Measurements from ENCODE around the gene OPCML. TPM values are rescaled to one million over a fixed set of nuclear protein-coding genes. Genes with fewer than 3 reads are reported as not detected.

The OPCML gene
- total RNA-seq, 1 experiment from 2014 or later = not detected

DNA sequence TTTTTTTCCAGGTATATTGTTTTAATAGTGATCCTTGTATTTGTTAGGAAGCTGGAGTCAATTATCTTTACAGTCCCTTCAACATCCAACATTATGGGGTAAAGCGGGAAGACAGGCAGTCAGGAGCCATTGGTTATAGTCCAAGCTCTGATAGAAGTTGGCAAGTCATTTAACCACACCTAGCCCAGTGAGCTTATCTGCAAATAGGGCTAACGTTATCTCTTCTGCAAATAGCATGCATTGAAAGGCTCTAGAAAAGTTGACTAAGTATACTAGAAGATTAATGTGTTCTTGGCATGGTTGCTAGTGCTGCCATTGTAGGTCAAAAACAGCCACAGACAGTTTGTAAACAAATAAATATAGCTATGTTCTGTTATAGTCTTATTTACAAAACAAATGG is 520.7 kb downstream of the OPCML start:
- Histone ChIP-seq H3K27me3 (ENCODE audit: insufficient read depth, low read depth) (no peaks in the 10 kb centered on the region; the same call in 1 of the 2 replicates), H3K36me3 (ENCODE audit: low read depth) (no peaks in the 10 kb centered on the region), H3K27ac (no peak overlapping the region), H4K20me1 (ENCODE audit: insufficient read depth) (no peaks in the 10 kb centered on the region), H3K4me2 (no peak overlapping the region), H2AFZ (no peak overlapping the region), H3K79me2 (ENCODE audit: low read depth) (no peaks in the 10 kb centered on the region), H3K9me3 (ENCODE audit: insufficient read depth, low read depth) (no peaks in the 10 kb centered on the region), H3K4me1 (replicated peaks; ENCODE audit: insufficient read depth) (no peaks in the 10 kb centered on the region), H3F3A (ENCODE audit: insufficient read depth, low read depth) (no peaks in the 10 kb centered on the region), H3K4me3 (no peak overlapping the region), H3K9me2 (ENCODE audit: insufficient read depth) (no peaks in the 10 kb centered on the region)
- CTCF ChIA-PET = no interaction called here
- DNase-seq = no peak
- intact Hi-C loops (cut with micrococcal nuclease; ENCODE audit: unreplicated experiment) = no loop called here
- POLR2A ChIA-PET (ENCODE audit: unreplicated experiment) = no interaction called here
- no TSS peak for BruUV-seq (replicated peaks)
- no peak for TF ChIP-seq EZH2 (IDR thresholded peaks at IDR 0.05; ENCODE audit: low read depth)
- TF ChIP-seq, protein P1, sequence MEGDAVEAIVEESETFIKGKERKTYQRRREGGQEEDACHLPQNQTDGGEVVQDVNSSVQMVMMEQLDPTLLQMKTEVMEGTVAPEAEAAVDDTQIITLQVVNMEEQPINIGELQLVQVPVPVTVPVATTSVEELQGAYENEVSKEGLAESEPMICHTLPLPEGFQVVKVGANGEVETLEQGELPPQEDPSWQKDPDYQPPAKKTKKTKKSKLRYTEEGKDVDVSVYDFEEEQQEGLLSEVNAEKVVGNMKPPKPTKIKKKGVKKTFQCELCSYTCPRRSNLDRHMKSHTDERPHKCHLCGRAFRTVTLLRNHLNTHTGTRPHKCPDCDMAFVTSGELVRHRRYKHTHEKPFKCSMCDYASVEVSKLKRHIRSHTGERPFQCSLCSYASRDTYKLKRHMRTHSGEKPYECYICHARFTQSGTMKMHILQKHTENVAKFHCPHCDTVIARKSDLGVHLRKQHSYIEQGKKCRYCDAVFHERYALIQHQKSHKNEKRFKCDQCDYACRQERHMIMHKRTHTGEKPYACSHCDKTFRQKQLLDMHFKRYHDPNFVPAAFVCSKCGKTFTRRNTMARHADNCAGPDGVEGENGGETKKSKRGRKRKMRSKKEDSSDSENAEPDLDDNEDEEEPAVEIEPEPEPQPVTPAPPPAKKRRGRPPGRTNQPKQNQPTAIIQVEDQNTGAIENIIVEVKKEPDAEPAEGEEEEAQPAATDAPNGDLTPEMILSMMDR (conservative IDR thresholded peaks at IDR 0.05) = no peak

- intact Hi-C loops (cut with micrococcal nuclease; ENCODE audit: unreplicated experiment) = no loop called here
- Histone ChIP-seq H3K4me3 (no peak overlapping the region), H3K27me3 (ENCODE audit: insufficient read depth, low read depth) (peaks cover 4% of the 10 kb centered on the region; the same call in 1 of the 2 replicates), H3K4me1 (replicated peaks; ENCODE audit: insufficient read depth) (no peaks in the 10 kb centered on the region), H4K20me1 (ENCODE audit: insufficient read depth) (no peaks in the 10 kb centered on the region), H3K4me2 (no peak overlapping the region), H3K9me3 (ENCODE audit: insufficient read depth, low read depth) (no peaks in the 10 kb centered on the region), H3K9me2 (ENCODE audit: insufficient read depth) (no peaks in the 10 kb centered on the region), H3K36me3 (ENCODE audit: low read depth) (no peaks in the 10 kb centered on the region), H3K79me2 (ENCODE audit: low read depth) (no peaks in the 10 kb centered on the region), H3F3A (ENCODE audit: insufficient read depth, low read depth) (no peaks in the 10 kb centered on the region), H3K27ac (no peak overlapping the region), H2AFZ (no peak overlapping the region)
- POLR2A ChIA-PET (ENCODE audit: unreplicated experiment) = no interaction called here
- CTCF ChIA-PET = no interaction called here
- TF ChIP-seq, protein P1 (conservative IDR thresholded peaks at IDR 0.05) = no peak
- TF ChIP-seq EZH2 (IDR thresholded peaks at IDR 0.05; ENCODE audit: low read depth) = no peak
- no peak for DNase-seq
- no TSS peak for BruUV-seq (replicated peaks)
These were observed 525.2 kb downstream of the OPCML start for GRCh38 chr11:133007027-133007584.

DNA sequence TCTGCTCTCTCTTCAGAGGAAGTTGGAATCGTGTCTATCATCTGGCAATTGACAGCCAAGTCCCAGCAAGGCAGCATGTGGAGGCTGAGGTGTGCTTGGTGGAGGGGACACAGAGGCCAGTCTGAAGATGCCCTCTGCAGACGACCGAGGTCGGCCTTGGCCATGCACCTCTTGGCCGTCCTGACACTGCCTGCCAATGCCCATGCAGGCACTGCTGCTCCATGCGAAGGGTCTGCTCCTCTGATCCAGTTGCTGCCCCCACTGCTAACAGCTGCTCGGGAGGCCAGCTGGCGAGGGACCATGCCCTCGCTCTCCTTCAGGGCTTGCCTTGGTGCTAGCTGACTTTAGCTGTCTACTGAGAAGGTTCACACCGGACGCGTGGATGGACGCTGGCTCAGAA is 527.9 kb downstream of the OPCML start:
- Histone ChIP-seq H3K27ac (no peak overlapping the region), H4K20me1 (ENCODE audit: insufficient read depth) (no peaks in the 10 kb centered on the region), H2AFZ (no peak overlapping the region), H3F3A (ENCODE audit: insufficient read depth, low read depth) (no peaks in the 10 kb centered on the region), H3K9me3 (ENCODE audit: insufficient read depth, low read depth) (no peaks in the 10 kb centered on the region), H3K27me3 (ENCODE audit: insufficient read depth, low read depth) (peaks cover 11% of the 10 kb centered on the region), H3K79me2 (ENCODE audit: low read depth) (no peaks in the 10 kb centered on the region), H3K4me2 (no peak overlapping the region), H3K4me3 (no peak overlapping the region), H3K4me1 (replicated peaks; ENCODE audit: insufficient read depth) (no peaks in the 10 kb centered on the region), H3K9me2 (ENCODE audit: insufficient read depth) (no peaks in the 10 kb centered on the region), H3K36me3 (ENCODE audit: low read depth) (no peaks in the 10 kb centered on the region)
- no peak for TF ChIP-seq EZH2 (IDR thresholded peaks at IDR 0.05; ENCODE audit: low read depth)
- TF ChIP-seq, protein P1 (conservative IDR thresholded peaks at IDR 0.05) = no peak
- ChIA-PET CTCF (no interaction called here), POLR2A (ENCODE audit: unreplicated experiment) (no interaction called here)
- no TSS peak for BruUV-seq (replicated peaks)
- intact Hi-C loops (cut with micrococcal nuclease; ENCODE audit: unreplicated experiment) = no loop called here
- DNase-seq = no peak

Measured in PC-9 (cell line).